D721Med (cell line): ENCODE results near the gene SAMD4A.

Source experiments
- DNase-seq: peaks from one replicate; pipeline ENCODE4 v3.0.0; 2011; ENCODE audit warnings: low spot score; ENCODE audit not compliant: insufficient read length
- FAIRE-seq: peaks from 2 replicates; lab custom pipeline; 2011; peaks lifted over from hg19 to GRCh38; lab: Jason Lieb, UNC
- CTCF ChIP-seq: IDR thresholded peaks from 2 replicates; pipeline ENCODE4 v1.5.1; 2012; ENCODE audit warnings: mild to moderate bottlenecking, control low read depth; ENCODE audit not compliant: insufficient read depth; ENCODE audit errors: missing control alignments

Gene SAMD4A

GRCh38 chr14:54667026-54667744 is 100.3 kb downstream of the SAMD4A start:
- FAIRE-seq: no peak

DNA sequence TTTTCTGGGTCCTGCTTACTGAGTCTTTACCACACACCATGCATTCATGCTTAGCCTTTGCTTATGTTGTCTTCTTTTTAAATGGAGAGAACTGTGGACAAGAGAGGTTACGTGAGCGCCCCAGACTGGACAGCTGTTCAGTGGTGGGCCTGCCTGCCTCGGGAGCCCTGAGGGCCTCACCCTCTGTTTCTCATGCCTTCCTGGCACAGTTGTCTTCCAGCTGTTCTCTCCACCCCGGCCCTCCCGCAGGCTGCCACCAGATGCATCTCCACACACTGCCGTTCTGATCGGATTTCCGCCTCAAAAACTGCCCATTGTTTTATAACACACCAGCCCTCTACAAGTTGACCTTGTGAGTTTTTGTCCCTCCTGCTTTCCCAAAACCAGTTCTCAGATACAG is 100.8 kb downstream of the SAMD4A start:
- no peak for FAIRE-seq

More at GRCh38 chr14:54667026-54667744, 100.3 kb downstream of the SAMD4A start:
- no peak for TF ChIP-seq CTCF
- no peak for DNase-seq

DNA sequence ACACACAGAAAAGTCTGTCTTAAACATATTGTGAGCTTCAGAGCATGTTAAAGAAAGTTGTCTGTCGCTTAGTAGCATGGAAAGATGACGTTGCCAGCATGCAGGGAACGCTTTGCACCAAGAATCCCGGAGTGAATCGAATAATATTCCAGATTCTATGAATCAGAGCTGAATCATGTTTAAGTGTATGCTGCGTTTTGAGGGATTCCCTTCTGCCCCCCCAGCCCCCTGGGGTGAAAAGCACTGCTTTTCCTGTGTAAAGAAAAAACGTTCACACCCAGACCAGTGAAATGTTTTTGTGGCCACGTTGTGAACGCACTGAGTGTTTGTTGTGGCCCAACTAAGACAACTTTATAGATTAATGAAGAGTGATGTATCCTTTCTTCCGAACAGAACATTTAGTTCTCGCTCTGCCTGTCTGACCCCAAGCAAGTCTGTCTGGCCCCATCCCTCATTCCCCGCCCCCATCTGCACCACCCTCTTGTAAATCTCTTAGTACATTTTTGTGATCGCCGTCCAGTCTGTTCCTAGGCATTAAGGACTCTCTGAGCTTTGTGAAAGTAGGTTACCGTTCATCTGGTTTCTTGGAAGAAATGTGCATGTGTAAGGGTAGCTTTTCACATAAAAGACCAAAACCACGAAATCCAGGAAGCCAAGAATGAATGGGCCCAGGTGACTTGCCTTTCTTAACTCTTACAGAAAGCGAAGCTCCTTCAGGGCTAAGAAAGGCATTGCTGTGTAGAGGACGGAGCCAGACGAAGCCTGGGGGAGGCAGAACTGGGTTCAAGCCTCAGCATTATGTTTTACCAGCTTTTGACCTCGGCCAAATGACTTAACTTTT is 103.0 kb downstream of the SAMD4A start:
- no peak for FAIRE-seq
- DNase-seq: no peak
- no peak for TF ChIP-seq CTCF

More for the DNA sequence above, 100.8 kb downstream of the SAMD4A start:
- TF ChIP-seq CTCF: no peak
- no peak for DNase-seq

DNA sequence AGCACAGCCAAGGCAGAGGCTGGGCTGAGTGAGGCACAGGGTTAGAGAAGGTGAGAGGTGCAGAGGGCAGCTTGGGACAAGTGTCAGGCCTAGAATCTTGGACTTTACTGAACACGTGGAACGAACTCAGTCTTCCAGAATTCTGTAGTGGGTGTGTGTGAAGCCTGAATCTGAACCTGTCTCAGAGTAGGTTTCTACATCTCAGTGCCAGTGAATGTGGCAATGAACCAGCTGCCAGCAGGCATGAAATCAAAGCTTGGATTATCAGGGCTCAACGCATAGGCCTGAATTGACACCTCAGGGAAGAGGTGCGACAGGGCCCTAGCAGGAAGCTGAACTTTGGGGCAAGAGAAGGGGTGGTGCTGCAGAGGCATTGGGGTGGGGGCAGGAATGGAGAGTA is 104.6 kb downstream of the SAMD4A start:
- TF ChIP-seq CTCF: no peak
- no peak for FAIRE-seq
- DNase-seq: no peak

- FAIRE-seq (no peak), DNase-seq (no peak)
- no peak for TF ChIP-seq CTCF
Observed at GRCh38 chr14:54672181-54672580, 105.3 kb downstream of the SAMD4A start.

GRCh38 chr14:54672688-54673087 is 105.8 kb downstream of the SAMD4A start:
- FAIRE-seq: no peak
- DNase-seq: no peak
- TF ChIP-seq CTCF: no peak
